Liver (tissue), 9 donors: ENCODE data around the gene ZFAND2A. TPM values are rescaled to one million over a fixed set of nuclear protein-coding genes. Genes with fewer than 3 reads are reported as not detected.

ENCODE experiments used
- DNase-seq: peaks from one replicate; pipeline ENCODE4 v3.0.0-alpha.2; 2017; ENCODE audit warnings: low spot score
- H3K27ac ChIP-seq, 2 donors: one replicate each; pipeline ENCODE4 v1.7.0; 2013; ENCODE audit warnings: inconsistent platforms in 2 of 2, low read length in 2 of 2, control low read depth in 1 of 2, low read depth in 1 of 2, mild to moderate bottlenecking in 1 of 2
- H3K27me3 ChIP-seq, 4 donors: one replicate each; pipeline versions ENCODE4 v1.6.1 to v1.7.0; 2013; ENCODE audit warnings: low read length in 3 of 4, inconsistent platforms in 1 of 4, mild to moderate bottlenecking in 1 of 4, moderate library complexity in 1 of 4; ENCODE audit not compliant: control insufficient read depth in 4 of 4, insufficient read depth in 4 of 4
- H3K36me3 ChIP-seq, 4 donors: one replicate each; pipeline versions ENCODE4 v1.6.1 to v1.7.0; 2013; ENCODE audit warnings: low read length in 3 of 4, mild to moderate bottlenecking in 3 of 4, low read depth in 1 of 4, moderate library complexity in 1 of 4; ENCODE audit not compliant: control insufficient read depth in 4 of 4, insufficient read depth in 3 of 4
- H3K4me1 ChIP-seq, 4 donors: one replicate each; pipeline versions ENCODE4 v1.6.1 to v1.7.0; 2013; ENCODE audit warnings: low read length in 3 of 4, mild to moderate bottlenecking in 3 of 4, moderate library complexity in 1 of 4; ENCODE audit not compliant: control insufficient read depth in 4 of 4, insufficient read depth in 4 of 4
- H3K4me3 ChIP-seq, 3 donors: one replicate each; pipeline versions ENCODE4 v1.6.1 to v1.7.0; 2013; ENCODE audit warnings: low read length in 3 of 3, control low read depth in 1 of 3, low read depth in 1 of 3, mild to moderate bottlenecking in 1 of 3
- H3K9ac ChIP-seq, 2 donors: one replicate each; pipeline ENCODE4 v1.7.0; 2013; ENCODE audit warnings: low read length in 2 of 2, mild to moderate bottlenecking in 2 of 2, moderate library complexity in 2 of 2, control low read depth in 1 of 2, low read depth in 1 of 2
- H3K9me3 ChIP-seq, 4 donors: one replicate each; pipeline versions ENCODE4 v1.6.1 to v1.7.0; 2013; ENCODE audit warnings: low read length in 3 of 4; ENCODE audit not compliant: control insufficient read depth in 4 of 4
- EGR1 ChIP-seq, 2 donors: IDR thresholded peaks; 2 replicates each; pipeline ENCODE4 v1.6.1; 2016 to 2018; ENCODE audit warnings: antibody characterized with exemption in 2 of 2, low read depth in 2 of 2
- FOXA1 ChIP-seq: IDR thresholded peaks from 2 replicates; pipeline ENCODE4 v1.6.1; 2016; ENCODE audit warnings: antibody characterized with exemption
- FOXA2 ChIP-seq: IDR thresholded peaks from 2 replicates; pipeline ENCODE4 v1.6.1; 2016; ENCODE audit warnings: antibody characterized with exemption
- GABPA ChIP-seq, 2 donors: IDR thresholded peaks in 1 of 2; conservative IDR thresholded peaks in 1 of 2; 2 replicates each; pipeline ENCODE4 v1.6.1; 2016; ENCODE audit warnings: antibody characterized with exemption in 2 of 2, mild to moderate bottlenecking in 1 of 2, moderate library complexity in 1 of 2
- HNF4A ChIP-seq, 2 donors: conservative IDR thresholded peaks; 2 replicates each; pipeline ENCODE4 v1.6.1; 2016; ENCODE audit warnings: antibody characterized with exemption in 2 of 2, mild to moderate bottlenecking in 2 of 2
- HNF4G ChIP-seq: IDR thresholded peaks from 2 replicates; pipeline ENCODE4 v1.6.1; 2016; ENCODE audit warnings: antibody characterized with exemption
- JUND ChIP-seq, 2 donors: IDR thresholded peaks; 2 replicates each; pipeline ENCODE4 v1.6.1; 2016; ENCODE audit warnings: antibody characterized with exemption in 2 of 2
- NR2F2 ChIP-seq: IDR thresholded peaks from 2 replicates; pipeline ENCODE4 v1.6.1; 2016; ENCODE audit warnings: antibody characterized with exemption
- RAD21 ChIP-seq, 2 donors: IDR thresholded peaks; 2 replicates each; pipeline ENCODE4 v1.6.1; 2016; ENCODE audit warnings: antibody characterized with exemption in 2 of 2, mild to moderate bottlenecking in 2 of 2
- RXRA ChIP-seq, 2 donors: IDR thresholded peaks; 2 replicates each; pipeline ENCODE4 v1.6.1; 2017 to 2018; ENCODE audit warnings: antibody characterized with exemption in 2 of 2, mild to moderate bottlenecking in 1 of 2
- SP1 ChIP-seq: IDR thresholded peaks from 2 replicates; pipeline ENCODE4 v1.6.1; 2018; ENCODE audit warnings: antibody characterized with exemption, mild to moderate bottlenecking
- TAF1 ChIP-seq: conservative IDR thresholded peaks from 2 replicates; pipeline ENCODE4 v1.6.1; 2016; ENCODE audit warnings: antibody characterized with exemption, mild to moderate bottlenecking
- YY1 ChIP-seq: IDR thresholded peaks from 2 replicates; pipeline ENCODE4 v1.6.1; 2016; ENCODE audit warnings: antibody characterized with exemption, mild to moderate bottlenecking
- WGBS: extraction: QIAGEN DNeasy Blood & Tissue Kit; methylation state at CpG from one replicate; pipeline ENCODE4 v1.1.7; 2013; 5-methylcytosine and 5-hydroxymethylcytosine counted together
- polyA plus RNA-seq, 2 donors: library from polyadenylated mRNA; stranded (reverse) in 1 of 2; unstranded in 1 of 2; fragments of 200-250 nt in 1 of 2; fragments of >200 nt in 1 of 2; fragmentation: Nextera tagmentation in 1 of 2; extraction: Ambion mirVana in 1 of 2; gene quantifications; one replicate each; pipeline versions ENCODE4 v1.2.1 to v1.2.3, GENCODE V29; 2013 to 2015
- total RNA-seq, 2 donors: library from RNA; depleted of rRNA; stranded (reverse); fragments of >200 nt; gene quantifications; one replicate each; pipeline ENCODE4 v1.2.3, GENCODE V29; 2014
- TF ChIP-seq, protein P1 (sequence below): fragments of 150-350 bp; IDR thresholded peaks from 2 replicates; pipeline ENCODE4 v1.5.1; 2017; ENCODE audit warnings: improper control_type of control experiment, low read depth, low read length; ENCODE audit not compliant: missing input control
- TF ChIP-seq, protein P2 (sequence below): IDR thresholded peaks from 2 replicates; pipeline ENCODE4 v1.6.1; 2016; ENCODE audit warnings: antibody characterized with exemption
- TF ChIP-seq, protein P3 (sequence below): IDR thresholded peaks from 2 replicates; pipeline ENCODE4 v1.6.1; 2016; ENCODE audit warnings: antibody characterized with exemption
- TF ChIP-seq, protein P4 (sequence below): IDR thresholded peaks from 2 replicates; pipeline ENCODE4 v1.6.1; 2016; ENCODE audit warnings: antibody characterized with exemption
- donor health status: healthy.
- donor health status: healthy.
- donor health status: healthy.
- donor health status: healthy.
- donor health status: healthy.

The ZFAND2A gene
- total and polyA plus RNA-seq, 4 donors = 12.5 to 53.3 (median 33.5) TPM

DNA sequence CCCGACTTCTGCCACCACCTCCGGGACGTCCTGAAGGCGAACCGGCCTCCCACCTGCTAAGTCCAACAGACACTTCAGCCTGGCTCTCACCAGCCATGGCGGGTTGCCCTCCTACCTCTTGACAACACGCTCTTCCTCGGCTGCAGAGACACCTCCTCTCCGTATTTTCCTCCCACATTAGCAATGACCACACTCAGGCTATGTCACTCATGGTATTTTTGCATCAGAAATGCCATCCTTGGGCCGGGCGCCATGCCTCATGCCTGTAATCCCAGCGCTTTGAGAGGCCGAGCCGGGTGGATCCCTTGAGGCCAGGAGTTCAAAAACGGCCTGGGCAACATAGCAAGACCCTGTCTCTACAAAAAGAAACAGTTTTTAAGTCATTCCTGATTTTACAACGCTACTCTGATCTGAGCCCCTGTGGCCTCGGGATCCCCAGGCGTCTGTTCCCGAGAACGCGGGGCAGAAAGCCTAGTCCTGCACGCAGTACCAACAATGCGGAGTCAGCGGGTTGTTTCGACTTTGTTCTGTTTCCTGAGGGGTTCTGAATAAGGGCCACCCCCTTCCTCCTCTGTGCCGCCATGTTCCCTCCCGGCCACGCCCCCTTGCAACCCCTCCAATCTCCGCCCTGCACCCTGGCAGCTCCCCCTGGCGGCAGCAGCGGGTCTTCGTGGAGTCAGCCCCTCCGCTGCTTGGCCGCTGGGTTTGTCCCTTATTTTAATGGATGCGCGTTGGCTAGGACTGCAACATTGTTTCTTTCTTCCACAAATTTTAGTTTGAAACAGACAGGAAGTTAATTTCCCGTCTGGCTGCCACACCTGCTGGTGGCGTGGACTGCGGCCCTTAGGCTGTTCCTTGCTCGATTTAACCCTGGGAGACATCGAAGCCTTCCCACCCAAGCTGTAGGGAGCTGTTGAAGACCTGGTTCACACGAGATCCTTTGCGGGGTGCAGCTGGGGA lies 9.7 kb upstream of the ZFAND2A start:
- TF ChIP-seq SP1 = peak; percentile 18
- TF ChIP-seq, protein P1, sequence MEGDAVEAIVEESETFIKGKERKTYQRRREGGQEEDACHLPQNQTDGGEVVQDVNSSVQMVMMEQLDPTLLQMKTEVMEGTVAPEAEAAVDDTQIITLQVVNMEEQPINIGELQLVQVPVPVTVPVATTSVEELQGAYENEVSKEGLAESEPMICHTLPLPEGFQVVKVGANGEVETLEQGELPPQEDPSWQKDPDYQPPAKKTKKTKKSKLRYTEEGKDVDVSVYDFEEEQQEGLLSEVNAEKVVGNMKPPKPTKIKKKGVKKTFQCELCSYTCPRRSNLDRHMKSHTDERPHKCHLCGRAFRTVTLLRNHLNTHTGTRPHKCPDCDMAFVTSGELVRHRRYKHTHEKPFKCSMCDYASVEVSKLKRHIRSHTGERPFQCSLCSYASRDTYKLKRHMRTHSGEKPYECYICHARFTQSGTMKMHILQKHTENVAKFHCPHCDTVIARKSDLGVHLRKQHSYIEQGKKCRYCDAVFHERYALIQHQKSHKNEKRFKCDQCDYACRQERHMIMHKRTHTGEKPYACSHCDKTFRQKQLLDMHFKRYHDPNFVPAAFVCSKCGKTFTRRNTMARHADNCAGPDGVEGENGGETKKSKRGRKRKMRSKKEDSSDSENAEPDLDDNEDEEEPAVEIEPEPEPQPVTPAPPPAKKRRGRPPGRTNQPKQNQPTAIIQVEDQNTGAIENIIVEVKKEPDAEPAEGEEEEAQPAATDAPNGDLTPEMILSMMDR = peak; percentile 77
- TF ChIP-seq RAD21 (IDR thresholded peaks at IDR 0.05) = peak; percentile 63 to 73
- TF ChIP-seq, protein P2, sequence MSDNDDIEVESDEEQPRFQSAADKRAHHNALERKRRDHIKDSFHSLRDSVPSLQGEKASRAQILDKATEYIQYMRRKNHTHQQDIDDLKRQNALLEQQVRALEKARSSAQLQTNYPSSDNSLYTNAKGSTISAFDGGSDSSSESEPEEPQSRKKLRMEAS = no peak
- no peak for TF ChIP-seq NR2F2
- TF ChIP-seq HNF4G = no peak
- peak; percentile 17 for TF ChIP-seq TAF1
- peak; percentile 95 for TF ChIP-seq YY1
- TF ChIP-seq, protein P3, sequence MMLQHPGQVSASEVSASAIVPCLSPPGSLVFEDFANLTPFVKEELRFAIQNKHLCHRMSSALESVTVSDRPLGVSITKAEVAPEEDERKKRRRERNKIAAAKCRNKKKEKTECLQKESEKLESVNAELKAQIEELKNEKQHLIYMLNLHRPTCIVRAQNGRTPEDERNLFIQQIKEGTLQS = no peak
- TF ChIP-seq HNF4A (conservative IDR thresholded peaks at IDR 0.05) = no peak
- no peak for TF ChIP-seq EGR1 (IDR thresholded peaks at IDR 0.05; ENCODE audit: low read depth in 2 of 2)
- no peak for TF ChIP-seq FOXA2
- no peak for TF ChIP-seq RXRA (IDR thresholded peaks at IDR 0.05)
- TF ChIP-seq, protein P4, sequence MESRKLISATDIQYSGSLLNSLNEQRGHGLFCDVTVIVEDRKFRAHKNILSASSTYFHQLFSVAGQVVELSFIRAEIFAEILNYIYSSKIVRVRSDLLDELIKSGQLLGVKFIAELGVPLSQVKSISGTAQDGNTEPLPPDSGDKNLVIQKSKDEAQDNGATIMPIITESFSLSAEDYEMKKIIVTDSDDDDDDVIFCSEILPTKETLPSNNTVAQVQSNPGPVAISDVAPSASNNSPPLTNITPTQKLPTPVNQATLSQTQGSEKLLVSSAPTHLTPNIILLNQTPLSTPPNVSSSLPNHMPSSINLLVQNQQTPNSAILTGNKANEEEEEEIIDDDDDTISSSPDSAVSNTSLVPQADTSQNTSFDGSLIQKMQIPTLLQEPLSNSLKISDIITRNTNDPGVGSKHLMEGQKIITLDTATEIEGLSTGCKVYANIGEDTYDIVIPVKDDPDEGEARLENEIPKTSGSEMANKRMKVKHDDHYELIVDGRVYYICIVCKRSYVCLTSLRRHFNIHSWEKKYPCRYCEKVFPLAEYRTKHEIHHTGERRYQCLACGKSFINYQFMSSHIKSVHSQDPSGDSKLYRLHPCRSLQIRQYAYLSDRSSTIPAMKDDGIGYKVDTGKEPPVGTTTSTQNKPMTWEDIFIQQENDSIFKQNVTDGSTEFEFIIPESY = no peak
- no peaks in the 10 kb centered on the region for H3K9me3 ChIP-seq
- DNase-seq = peak; percentile 88
- H3K27ac ChIP-seq = peak overlapping the region; percentile 62 to 75
- WGBS = 46% methylated on average over 43 of the region's 43 CpGs
- H3K27me3 ChIP-seq = no peaks in the 10 kb centered on the region
- peaks cover 2 to 13% (median 8%) of the 10 kb centered on the region in 4 donors for H3K4me1 ChIP-seq
- peak overlapping the region in 1 of 2 donors; percentile 49 for H3K9ac ChIP-seq
- H3K4me3 ChIP-seq = peak overlapping the region; percentile 46 to 73 (median 72)
- peaks cover 0 to 11% (median under 1%) of the 10 kb centered on the region in 4 donors for H3K36me3 ChIP-seq

DNA sequence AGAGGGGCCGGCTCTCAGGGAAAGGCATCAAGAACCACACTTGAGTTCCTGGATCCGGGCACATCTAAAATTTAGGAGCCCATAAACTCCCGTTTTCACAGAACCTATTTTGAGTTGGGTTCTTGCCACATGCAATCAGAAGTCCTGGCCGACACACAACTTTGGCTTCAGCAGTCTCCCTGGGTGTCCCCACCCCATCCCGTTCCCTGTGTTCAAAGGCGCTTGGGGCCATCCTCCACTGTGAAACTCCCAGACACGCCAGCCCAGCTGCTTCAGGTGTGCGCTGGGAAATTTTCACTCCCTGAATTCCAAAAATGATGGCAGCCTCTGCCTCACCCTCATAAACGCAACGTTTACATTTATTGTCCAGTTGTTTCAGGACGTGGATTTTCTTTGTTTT lies 8.4 kb upstream of the ZFAND2A start:
- Histone ChIP-seq H3K4me3 (no peak overlapping the region), H3K36me3 (peaks cover 0 to 19% (median 6%) of the 10 kb centered on the region in 4 donors), H3K27ac (no peak overlapping the region), H3K4me1 (peaks cover 2 to 13% (median 8%) of the 10 kb centered on the region in 4 donors), H3K9me3 (no peaks in the 10 kb centered on the region), H3K27me3 (no peaks in the 10 kb centered on the region), H3K9ac (no peak overlapping the region)
- WGBS = 65% methylated on average over 11 of the region's 11 CpGs
- no peak for DNase-seq
- no peak for TF ChIP-seq HNF4G
- TF ChIP-seq, protein P2 = no peak
- no peak for TF ChIP-seq GABPA (IDR thresholded peaks at IDR 0.05 in 1 of 2, conservative IDR thresholded peaks at IDR 0.05 in 1 of 2)
- TF ChIP-seq, protein P4 = no peak
- no peak for TF ChIP-seq RXRA (IDR thresholded peaks at IDR 0.05)
- no peak for TF ChIP-seq NR2F2
- no peak for TF ChIP-seq YY1
- no peak for TF ChIP-seq SP1
- TF ChIP-seq TAF1 = no peak
- TF ChIP-seq, protein P3 = no peak
- TF ChIP-seq JUND (IDR thresholded peaks at IDR 0.05) = no peak
- no peak for TF ChIP-seq RAD21 (IDR thresholded peaks at IDR 0.05)
- no peak for TF ChIP-seq HNF4A (conservative IDR thresholded peaks at IDR 0.05)
- TF ChIP-seq, protein P1 = no peak
- no peak for TF ChIP-seq FOXA1
- TF ChIP-seq EGR1 (IDR thresholded peaks at IDR 0.05; ENCODE audit: low read depth in 2 of 2) = no peak
